Ishikawa (cell line): Measurements from ENCODE around the gene EIF3L.

Source experiments
- CEBPB ChIP-seq: IDR thresholded peaks from 2 replicates; pipeline ENCODE4 v1.6.1; 2012
- TAF1 ChIP-seq: IDR thresholded peaks from 2 replicates; pipeline ENCODE4 v1.6.1; 2012; ENCODE audit warnings: low read depth, mild to moderate bottlenecking

DNA sequence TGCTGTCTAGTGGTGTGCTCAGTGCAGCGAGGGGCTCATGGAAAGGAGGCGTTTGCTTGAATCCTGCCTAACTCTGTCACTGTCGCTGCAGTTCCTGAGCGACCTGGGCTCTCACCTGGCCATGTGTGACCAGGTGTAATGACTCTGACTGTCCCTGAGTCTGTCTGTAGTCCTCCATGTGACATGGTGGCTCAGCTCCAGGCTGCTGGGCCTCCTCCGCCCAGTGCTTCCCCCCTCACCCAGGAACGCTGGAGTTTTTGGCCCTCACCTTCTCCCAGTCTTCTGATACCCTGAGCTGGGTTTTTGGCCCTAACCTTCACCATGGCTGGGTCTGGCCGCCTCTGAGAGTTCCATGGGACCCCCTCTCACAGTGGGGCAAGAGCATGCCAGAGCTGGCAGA lies 77.1 kb downstream of the EIF3L start:
- TF ChIP-seq CEBPB = no peak
- no peak for TF ChIP-seq TAF1
